Posterior vena cava (tissue), 2 donors: ENCODE measurements around the gene RASSF5. TPM values are rescaled to one million over a fixed set of nuclear protein-coding genes. Genes with fewer than 3 reads are reported as not detected.

Experiments
- DNase-seq: peaks from one replicate; pipeline ENCODE4 v3.0.0-alpha.2; 2020; ENCODE audit warnings: low spot score
- intact Hi-C, 2 donors: fragments of 100-400 bp; cut with DNase I; formaldehyde crosslinking; loops; one replicate each; pipeline versions ENCODE4 v1.14.1 to v1.14.2; 2022 to 2023
- microRNA-seq, 2 donors: library from miRNA; unstranded; fragments of <30 nt; microRNA quantifications; one replicate each; pipeline ENCODE4 v1.2.0, GENCODE V29; 2020 to 2021; ENCODE audit warnings: borderline microRNAs expressed in 2 of 2
- total RNA-seq, 2 donors: library from RNA; stranded (reverse); fragmentation: NEBNext Ultra II Directional; extraction: Animal tissue kit (Norgen Biotek cat#: 25700); gene quantifications; one replicate each; pipeline ENCODE4 v1.2.1, GENCODE V29; 2021
- donor health status: DM: yes; HTN: yes; CAD: no.
- donor health status: DM: yes; HTN: yes; CAD: no.

RASSF5 gene
- total RNA-seq, 2 donors from 2014 or later = 11.0 to 13.3 TPM

DNA sequence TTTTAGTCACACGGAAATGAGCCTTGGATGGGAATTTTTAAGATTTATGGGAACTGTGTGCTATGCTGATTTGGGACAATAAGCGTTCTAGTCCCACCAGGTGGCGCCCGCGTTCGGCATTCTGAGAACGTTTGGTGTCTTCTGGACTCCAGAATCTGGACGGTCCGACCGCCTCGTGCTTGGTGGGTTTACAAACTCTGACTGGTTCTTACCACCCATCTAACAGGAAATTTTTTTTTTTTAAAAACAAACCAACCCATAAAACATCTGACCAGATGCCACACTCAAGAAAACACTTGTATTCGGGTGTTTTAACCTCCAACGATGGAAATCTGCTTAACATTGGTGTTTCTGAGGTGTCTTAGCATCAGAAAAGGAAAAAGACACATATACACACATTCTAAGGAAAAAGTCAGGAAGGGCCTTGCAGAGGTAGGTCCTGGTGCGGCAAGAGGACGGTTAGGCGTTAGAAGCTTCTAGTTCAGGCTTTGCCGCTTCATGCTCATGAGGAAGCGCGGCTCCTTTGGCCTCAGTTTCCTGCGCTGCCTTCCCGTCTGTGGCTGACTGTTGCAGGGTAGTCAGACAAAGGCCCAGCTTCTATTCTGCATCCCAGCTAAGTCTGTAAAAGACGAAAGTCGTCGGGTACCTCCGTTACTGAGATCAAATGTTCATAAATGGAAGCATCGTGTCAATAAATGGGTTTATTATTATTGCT is 127.2 kb downstream of the RASSF5 start:
- peak; percentile 99 for DNase-seq
- intact Hi-C loops = loop anchor here in 1 of 2 donors (5.0 kb wide), 1 partner anchor 278 kb away; no protein-coding TSS in a partner anchor

DNA sequence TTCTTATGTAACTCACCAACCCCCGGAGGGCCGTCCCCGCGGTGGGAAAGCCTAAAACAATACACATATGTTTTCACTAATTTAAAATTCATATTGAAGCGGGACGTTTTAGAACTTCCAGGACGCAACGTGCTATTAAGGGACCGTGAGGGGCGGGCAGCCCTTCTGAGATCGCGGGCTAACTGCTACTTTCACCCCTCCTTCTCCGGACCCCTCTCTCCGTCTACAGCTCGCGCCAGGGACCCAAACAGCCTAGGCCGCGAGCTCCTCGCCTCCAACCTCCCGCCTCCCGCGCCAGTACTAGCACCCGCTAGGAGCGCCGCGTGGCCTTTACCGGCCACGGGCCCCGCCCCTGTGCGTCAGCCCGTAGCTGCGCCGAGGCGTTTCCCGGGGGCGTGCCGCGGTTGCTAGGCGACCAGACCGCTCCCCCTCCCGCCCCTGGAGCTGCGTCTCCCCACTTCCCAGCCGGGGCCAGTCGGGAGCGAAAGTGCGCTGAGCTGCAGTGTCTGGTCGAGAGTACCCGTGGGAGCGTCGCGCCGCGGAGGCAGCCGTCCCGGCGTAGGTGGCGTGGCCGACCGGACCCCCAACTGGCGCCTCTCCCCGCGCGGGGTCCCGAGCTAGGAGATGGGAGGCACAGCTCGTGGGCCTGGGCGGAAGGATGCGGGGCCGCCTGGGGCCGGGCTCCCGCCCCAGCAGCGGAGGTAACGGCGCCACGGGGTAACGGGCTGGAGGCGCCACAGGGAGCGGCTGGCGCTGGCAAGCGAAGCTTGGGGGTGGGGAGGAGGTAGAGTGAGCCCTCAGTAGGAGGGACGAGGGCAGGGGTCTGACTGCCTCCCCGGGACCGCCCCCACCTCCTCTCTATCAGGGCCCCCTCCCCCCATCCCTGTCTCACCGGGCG is 128.0 kb downstream of the RASSF5 start, which contains the start of gene DYRK3:
Gene DYRK3 (plus strand): TSS at position 457 of the 898 bp plus-strand sequence. CDS start 168 bp downstream, at position 625.
- intact Hi-C loops = no loop called here
- DNase-seq = peak; percentile 98

DNA sequence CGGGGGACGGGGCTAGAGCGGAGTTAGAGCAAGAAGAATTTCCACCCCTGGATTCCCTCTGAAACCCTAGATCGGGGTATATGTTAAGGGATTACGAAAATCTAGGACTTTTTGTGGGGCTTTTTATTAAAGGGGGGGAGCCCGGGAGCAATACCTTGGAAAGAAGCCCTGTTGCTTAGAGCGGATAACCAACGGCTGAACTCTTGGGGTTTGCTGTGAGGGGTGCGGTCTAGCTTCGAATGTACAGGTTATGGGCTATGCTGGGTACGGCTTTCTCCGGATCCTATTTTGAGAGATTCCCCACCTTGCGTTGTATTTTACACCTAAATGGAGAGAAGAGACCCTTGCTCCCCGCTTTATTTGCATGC is 128.6 kb downstream of the RASSF5 start:
- intact Hi-C loops = no loop called here
- no peak for DNase-seq

DNA sequence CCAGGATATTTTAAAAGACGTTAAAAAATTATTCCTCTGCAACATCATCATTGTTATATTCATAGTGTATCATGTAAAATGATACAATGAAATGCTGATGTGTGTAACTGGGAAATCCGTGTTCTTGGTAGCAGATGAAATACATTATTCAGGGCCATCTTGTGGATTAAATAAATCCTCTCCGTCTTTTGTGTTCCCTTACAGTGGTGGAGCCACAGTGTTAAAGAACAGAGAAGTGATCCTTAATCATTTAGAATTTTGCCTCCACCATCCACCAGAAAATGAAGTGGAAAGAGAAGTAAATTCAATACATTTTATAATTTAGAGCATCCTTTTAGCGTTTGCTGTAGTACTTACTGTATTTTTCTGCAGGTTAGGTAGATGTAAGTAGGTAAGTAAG is 129.3 kb downstream of the RASSF5 start:
- DNase-seq = no peak
- intact Hi-C loops = no loop called here

DNA sequence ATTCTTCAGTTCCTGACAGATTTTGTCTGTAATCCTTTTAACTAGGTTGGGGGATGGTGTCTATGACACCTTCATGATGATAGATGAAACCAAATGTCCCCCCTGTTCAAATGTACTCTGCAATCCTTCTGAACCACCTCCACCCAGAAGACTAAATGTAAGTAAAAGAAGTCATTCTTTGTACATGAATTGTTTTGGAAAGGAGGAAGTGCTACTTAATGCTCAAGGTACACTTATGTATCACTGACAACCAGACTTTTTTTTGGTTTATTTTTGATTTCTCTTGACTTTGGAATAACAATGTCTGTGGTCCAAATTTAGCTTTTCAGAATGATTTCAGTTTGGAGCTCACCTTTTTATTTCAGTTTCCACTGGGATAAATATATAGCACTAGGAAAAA is 130.3 kb downstream of the RASSF5 start:
- no peak for DNase-seq
- intact Hi-C loops = no loop called here

Small RNA genes lying within 50 kb of the gene (microRNA-seq; reads per million reads assigned to microRNA genes)
- gene MIR6769B = 0 reads per million in 2 donors

Other genes starting within 250 kb of the RASSF5 start
- gene IKBKE, start 37.1 kb upstream of the RASSF5 start, total RNA-seq = 1 to 10 TPM; 4.8 to 6.5 TPM
- gene EIF2D, start 104.9 kb downstream of the RASSF5 start, total RNA-seq = 10 to 100 TPM; 32.4 to 34.3 TPM
- gene DYRK3, start 128.0 kb downstream of the RASSF5 start, total RNA-seq = 10 to 100 TPM in 1 of 2 donors, 1 to 10 TPM in 1; 8.4 to 10.7 TPM
- gene MAPKAPK2, start 177.4 kb downstream of the RASSF5 start, total RNA-seq = 100 to 1,000 TPM in 1 of 2 donors, 10 to 100 TPM in 1; 69.0 to 102 TPM